K562 (cell line): ENCODE data around the gene CCDC159. TPM values are rescaled to one million over a fixed set of nuclear protein-coding genes. Genes with fewer than 3 reads are reported as not detected.

Source experiments
- CSDE1 ChIP-seq, 2 experiments: fragments of 450-650 bp; IDR thresholded peaks; 2 replicates each; pipeline ENCODE4 v1.6.1; 2016; ENCODE audit warnings: mild to moderate bottlenecking in 1 of 2
- HMGN3 ChIP-seq: IDR thresholded peaks from 2 replicates; pipeline ENCODE4 v1.6.1; 2011; ENCODE audit warnings: borderline replicate concordance, low read depth, mild to moderate bottlenecking, mixed read lengths, low read length; ENCODE audit not compliant: insufficient read length; ENCODE audit errors: extremely low read depth
- KDM4B ChIP-seq, 2 experiments: fragments of 450-650 bp in 1 of 2; sonication (generic) in 1 of 2; IDR thresholded peaks; 2 replicates each; pipeline ENCODE4 v1.6.1; 2016 to 2017; ENCODE audit warnings: borderline replicate concordance in 2 of 2, antibody characterized with exemption in 1 of 2, low read depth in 1 of 2, mild to moderate bottlenecking in 1 of 2
- RBM14 ChIP-seq: fragments of 200-400 bp; formaldehyde crosslinking; IDR thresholded peaks from 2 replicates; pipeline ENCODE4 v1.6.1; 2018; ENCODE audit warnings: low read depth, mild to moderate bottlenecking, low read length, moderate library complexity, borderline replicate concordance; ENCODE audit not compliant: insufficient read depth
- SAFB2 ChIP-seq: fragments of 200-400 bp; formaldehyde crosslinking; IDR thresholded peaks from 2 replicates; pipeline ENCODE4 v1.6.1; 2018; ENCODE audit warnings: borderline replicate concordance, low read length, low read depth, moderate library complexity; ENCODE audit not compliant: severe bottlenecking
- SREBF2 ChIP-seq: sonication (generic); formaldehyde crosslinking; IDR thresholded peaks from 2 replicates; pipeline ENCODE4 v1.4.0; 2020; ENCODE audit warnings: mild to moderate bottlenecking, missing genetic modification reagents
- TGIF2 ChIP-seq: sonication (generic); formaldehyde crosslinking; IDR thresholded peaks from 2 replicates; pipeline ENCODE4 v1.8.1; 2022; ENCODE audit warnings: mild to moderate bottlenecking, missing genetic modification reagents, moderate library complexity
- ZNF146 ChIP-seq: IDR thresholded peaks from one replicate; pipeline ENCODE4 v1.6.1; 2018; ENCODE audit warnings: missing compliant biosample characterization; ENCODE audit not compliant: unreplicated experiment
- ZNF584 ChIP-seq: fragments of 200-800 bp; sonication (Bioruptor generic); IDR thresholded peaks from 2 replicates; pipeline ENCODE4 v1.6.1; 2016; ENCODE audit warnings: low read depth, mild to moderate bottlenecking, missing genetic modification characterization, missing compliant biosample characterization
- polyA plus RNA-seq, 8 experiments: library from polyadenylated mRNA; depleted of rRNA in 4 of 8; stranded (reverse) in 5 of 8; unstranded in 3 of 8; fragments of >200 nt; fragmentation: Nextera tagmentation in 2 of 8; fragmentation: Illumina TruSeq in 1 of 8; extraction: Ambion mirVana in 2 of 8; extraction: Trizol in 1 of 8; gene quantifications; 2 replicates each; pipeline versions ENCODE4 v1.2.1 to v1.2.3, GENCODE V29; 2011 to 2014; ENCODE audit warnings: inconsistent platforms in 1 of 8, missing spikeins in 1 of 8
- total RNA-seq, 7 experiments: library from RNA; depleted of rRNA in 6 of 7; stranded (reverse); fragments of >200 nt in 6 of 7; fragmentation: Illumina TruSeq in 2 of 7; extraction: Trizol in 2 of 7; gene quantifications; 2 replicates each; pipeline versions ENCODE4 v1.2.1 to v1.2.3, GENCODE V29; 2011 to 2021; ENCODE audit warnings: low replicate concordance in 1 of 7
- TF ChIP-seq, protein P1 (sequence below), 2 experiments: fragments of 450-650 bp in 1 of 2; sonication (generic) in 1 of 2; formaldehyde crosslinking in 1 of 2; IDR thresholded peaks in 1 of 2; conservative IDR thresholded peaks in 1 of 2; 2 replicates each; pipeline versions ENCODE4 v1.6.1 to v1.8.1; 2016 to 2023; ENCODE audit warnings: mild to moderate bottlenecking in 2 of 2, moderate library complexity in 2 of 2, inconsistent platforms in 1 of 2, missing genetic modification reagents in 1 of 2
- TF ChIP-seq, protein P2 (sequence below): fragments of 450-650 bp; IDR thresholded peaks from 2 replicates; pipeline ENCODE4 v1.6.1; 2016; ENCODE audit warnings: antibody characterized with exemption
- TF ChIP-seq, protein P3 (sequence below): fragments of 450-650 bp; IDR thresholded peaks from 2 replicates; pipeline ENCODE4 v1.6.1; 2016; ENCODE audit warnings: low read depth
- TF ChIP-seq, protein P4 (sequence below): fragments of 450-650 bp; formaldehyde crosslinking; IDR thresholded peaks from 2 replicates; pipeline ENCODE4 v1.4.0; 2022; ENCODE audit warnings: missing genetic modification characterization

The CCDC159 gene
- total and polyA plus RNA-seq, 9 of the 15 experiments (the other 6 are each of a cell fraction or from before 2014, with no cell fraction given) = 0.68 to 10.1 (median 4.7) TPM

DNA sequence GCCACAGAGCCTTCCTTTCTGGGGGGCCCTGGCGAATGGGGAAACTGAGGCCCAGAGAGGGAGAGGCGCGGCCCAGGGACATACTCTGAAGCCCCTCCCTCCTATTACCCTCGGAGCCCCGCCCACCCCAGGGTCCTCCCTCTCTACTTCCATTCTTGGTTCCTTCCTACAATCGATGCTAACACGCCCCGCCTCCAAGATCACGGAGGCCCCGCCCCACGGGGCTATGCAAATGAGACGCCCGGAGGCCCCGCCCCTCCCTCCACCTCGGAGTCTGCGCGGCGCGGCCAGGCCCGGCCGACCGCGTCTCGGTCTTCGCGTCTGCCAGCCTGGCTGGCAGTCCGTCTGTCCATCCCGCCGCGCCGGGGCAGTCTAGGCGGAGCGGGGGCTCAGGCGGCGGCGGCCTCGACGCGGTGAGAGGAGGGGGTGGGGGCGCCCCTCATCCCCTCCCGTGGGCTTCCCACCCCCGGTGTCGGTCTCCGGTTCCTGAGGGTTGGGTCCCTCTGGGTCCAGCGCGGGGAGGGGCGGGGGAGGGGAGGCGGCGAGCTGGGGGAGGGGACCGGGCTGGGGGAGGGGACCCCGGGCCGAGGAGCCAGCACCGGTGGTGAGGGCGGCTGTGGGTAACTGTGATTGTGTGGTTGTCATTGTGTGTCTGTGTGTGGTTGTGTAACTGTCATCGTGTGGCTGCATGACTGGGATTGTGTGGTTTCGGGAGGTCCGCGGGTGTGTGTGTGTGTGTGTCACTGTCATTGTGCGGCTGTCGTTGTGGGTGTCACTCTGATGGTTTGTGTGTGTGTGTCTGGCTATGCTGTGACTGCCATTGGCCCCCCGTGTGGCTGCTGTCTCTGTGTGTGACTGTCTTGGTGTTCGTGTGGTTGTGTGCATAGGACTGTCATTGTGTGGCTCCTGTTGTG lies 9.1 kb downstream of the CCDC159 start, which contains the start of gene PLPPR2 (continued):
- TF ChIP-seq SREBF2 = no peak
- no peak for TF ChIP-seq ZNF146 (CRISPR knock-in tag)
- TF ChIP-seq, protein P1, sequence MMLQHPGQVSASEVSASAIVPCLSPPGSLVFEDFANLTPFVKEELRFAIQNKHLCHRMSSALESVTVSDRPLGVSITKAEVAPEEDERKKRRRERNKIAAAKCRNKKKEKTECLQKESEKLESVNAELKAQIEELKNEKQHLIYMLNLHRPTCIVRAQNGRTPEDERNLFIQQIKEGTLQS (IDR thresholded peaks at IDR 0.05) = no peak
- TF ChIP-seq, protein P1 (CRISPR knock-in tag; conservative IDR thresholded peaks at IDR 0.05) = no peak
- no peak for TF ChIP-seq ZNF584 (CRISPR knock-in tag)
- TF ChIP-seq KDM4B (IDR thresholded peaks at IDR 0.05; ENCODE audit: borderline replicate concordance in 2 of 2, low read depth in 1 of 2) = no peak
- TF ChIP-seq, protein P2, sequence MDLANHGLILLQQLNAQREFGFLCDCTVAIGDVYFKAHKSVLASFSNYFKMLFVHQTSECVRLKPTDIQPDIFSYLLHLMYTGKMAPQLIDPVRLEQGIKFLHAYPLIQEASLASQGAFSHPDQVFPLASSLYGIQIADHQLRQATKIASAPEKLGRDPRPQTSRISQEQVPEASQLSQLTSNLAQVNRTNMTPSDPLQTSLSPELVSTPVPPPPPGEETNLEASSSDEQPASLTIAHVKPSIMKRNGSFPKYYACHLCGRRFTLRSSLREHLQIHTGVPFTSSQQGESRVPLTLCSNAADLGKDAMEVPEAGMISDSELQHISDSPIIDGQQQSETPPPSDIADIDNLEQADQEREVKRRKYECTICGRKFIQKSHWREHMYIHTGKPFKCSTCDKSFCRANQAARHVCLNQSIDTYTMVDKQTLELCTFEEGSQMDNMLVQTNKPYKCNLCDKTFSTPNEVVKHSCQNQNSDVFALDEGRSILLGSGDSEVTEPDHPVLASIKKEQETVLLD = no peak
- TF ChIP-seq HMGN3 = peak; percentile 72
- TF ChIP-seq TGIF2 (CRISPR knock-in tag) = no peak
- TF ChIP-seq, protein P3, sequence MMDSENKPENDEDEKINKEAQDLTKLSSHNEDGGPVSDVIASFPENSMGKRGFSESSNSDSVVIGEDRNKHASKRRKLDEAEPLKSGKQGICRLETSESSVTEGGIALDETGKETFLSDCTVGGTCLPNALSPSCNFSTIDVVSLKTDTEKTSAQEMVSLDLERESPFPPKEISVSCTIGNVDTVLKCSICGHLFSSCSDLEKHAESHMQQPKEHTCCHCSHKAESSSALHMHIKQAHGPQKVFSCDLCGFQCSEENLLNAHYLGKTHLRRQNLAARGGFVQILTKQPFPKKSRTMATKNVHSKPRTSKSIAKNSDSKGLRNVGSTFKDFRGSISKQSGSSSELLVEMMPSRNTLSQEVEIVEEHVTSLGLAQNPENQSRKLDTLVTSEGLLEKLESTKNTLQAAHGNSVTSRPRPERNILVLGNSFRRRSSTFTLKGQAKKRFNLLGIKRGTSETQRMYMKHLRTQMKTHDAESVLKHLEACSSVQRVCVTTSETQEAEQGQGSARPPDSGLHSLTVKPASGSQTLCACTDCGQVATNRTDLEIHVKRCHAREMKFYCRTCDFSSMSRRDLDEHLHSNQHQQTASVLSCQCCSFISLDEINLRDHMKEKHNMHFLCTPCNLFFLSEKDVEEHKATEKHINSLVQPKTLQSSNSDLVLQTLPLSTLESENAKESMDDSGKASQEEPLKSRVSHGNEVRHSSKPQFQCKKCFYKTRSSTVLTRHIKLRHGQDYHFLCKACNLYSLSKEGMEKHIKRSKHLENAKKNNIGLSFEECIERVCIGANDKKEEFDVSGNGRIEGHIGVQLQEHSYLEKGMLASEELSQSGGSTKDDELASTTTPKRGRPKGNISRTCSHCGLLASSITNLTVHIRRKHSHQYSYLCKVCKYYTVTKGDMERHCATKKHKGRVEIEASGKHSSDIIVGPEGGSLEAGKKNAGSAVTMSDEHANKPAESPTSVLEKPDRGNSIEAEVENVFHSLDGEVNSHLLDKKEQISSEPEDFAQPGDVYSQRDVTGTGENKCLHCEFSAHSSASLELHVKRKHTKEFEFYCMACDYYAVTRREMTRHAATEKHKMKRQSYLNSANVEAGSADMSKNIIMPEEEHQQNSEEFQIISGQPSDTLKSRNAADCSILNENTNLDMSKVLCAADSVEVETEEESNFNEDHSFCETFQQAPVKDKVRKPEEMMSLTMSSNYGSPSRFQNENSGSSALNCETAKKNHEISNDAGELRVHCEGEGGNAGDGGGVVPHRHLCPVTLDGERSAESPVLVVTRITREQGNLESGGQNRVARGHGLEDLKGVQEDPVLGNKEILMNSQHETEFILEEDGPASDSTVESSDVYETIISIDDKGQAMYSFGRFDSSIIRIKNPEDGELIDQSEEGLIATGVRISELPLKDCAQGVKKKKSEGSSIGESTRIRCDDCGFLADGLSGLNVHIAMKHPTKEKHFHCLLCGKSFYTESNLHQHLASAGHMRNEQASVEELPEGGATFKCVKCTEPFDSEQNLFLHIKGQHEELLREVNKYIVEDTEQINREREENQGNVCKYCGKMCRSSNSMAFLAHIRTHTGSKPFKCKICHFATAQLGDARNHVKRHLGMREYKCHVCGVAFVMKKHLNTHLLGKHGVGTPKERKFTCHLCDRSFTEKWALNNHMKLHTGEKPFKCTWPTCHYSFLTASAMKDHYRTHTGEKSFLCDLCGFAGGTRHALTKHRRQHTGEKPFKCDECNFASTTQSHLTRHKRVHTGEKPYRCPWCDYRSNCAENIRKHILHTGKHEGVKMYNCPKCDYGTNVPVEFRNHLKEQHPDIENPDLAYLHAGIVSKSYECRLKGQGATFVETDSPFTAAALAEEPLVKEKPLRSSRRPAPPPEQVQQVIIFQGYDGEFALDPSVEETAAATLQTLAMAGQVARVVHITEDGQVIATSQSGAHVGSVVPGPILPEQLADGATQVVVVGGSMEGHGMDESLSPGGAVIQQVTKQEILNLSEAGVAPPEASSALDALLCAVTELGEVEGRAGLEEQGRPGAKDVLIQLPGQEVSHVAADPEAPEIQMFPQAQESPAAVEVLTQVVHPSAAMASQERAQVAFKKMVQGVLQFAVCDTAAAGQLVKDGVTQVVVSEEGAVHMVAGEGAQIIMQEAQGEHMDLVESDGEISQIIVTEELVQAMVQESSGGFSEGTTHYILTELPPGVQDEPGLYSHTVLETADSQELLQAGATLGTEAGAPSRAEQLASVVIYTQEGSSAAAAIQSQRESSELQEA = peak; percentile 45; the same call in 1 of the 2 replicates
- no peak for TF ChIP-seq CSDE1 (IDR thresholded peaks at IDR 0.05)
- no peak for TF ChIP-seq RBM14
- TF ChIP-seq, protein P4, sequence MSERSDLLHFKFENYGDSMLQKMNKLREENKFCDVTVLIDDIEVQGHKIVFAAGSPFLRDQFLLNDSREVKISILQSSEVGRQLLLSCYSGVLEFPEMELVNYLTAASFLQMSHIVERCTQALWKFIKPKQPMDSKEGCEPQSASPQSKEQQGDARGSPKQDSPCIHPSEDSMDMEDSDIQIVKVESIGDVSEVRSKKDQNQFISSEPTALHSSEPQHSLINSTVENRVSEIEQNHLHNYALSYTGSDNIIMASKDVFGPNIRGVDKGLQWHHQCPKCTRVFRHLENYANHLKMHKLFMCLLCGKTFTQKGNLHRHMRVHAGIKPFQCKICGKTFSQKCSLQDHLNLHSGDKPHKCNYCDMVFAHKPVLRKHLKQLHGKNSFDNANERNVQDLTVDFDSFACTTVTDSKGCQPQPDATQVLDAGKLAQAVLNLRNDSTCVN = 0 out of 2 replicates have a peak, but pooled peaks have one; percentile 65
- no peak for TF ChIP-seq SAFB2
